Tibial nerve (tissue), 4 donors: ENCODE data around the gene SCYGR1.

ENCODE experiments used
- CTCF ChIP-seq, 5 experiments: fragments of 200-600 bp in 3 of 5; fragments of 450-650 bp in 2 of 5; sonication (generic) in 3 of 5; IDR thresholded peaks; one replicate each; pipeline ENCODE4 v1.5.1; 2016 to 2019; ENCODE audit warnings: antibody characterized with exemption in 5 of 5, mild to moderate bottlenecking in 3 of 5, moderate library complexity in 2 of 5
- EP300 ChIP-seq, 2 donors: sonication (generic); formaldehyde crosslinking; IDR thresholded peaks; one replicate each; pipeline ENCODE4 v1.6.1; 2017; ENCODE audit warnings: antibody characterized with exemption in 2 of 2, mild to moderate bottlenecking in 1 of 2

- TF ChIP-seq CTCF (IDR thresholded peaks at IDR 0.05) (no peak), EP300 (IDR thresholded peaks at IDR 0.05) (peak in 1 of 2 donors; percentile 48)
Observed at GRCh38 chr2:227436436-227437174, 48.9 kb upstream of the SCYGR1 start.
